T-cell (primary cell): ENCODE data around the gene ENOX1. TPM values are rescaled to one million over a fixed set of nuclear protein-coding genes. Genes with fewer than 3 reads are reported as not detected.

ENCODE experiments used
- ATAC-seq, 4 experiments: fragments of 200-7000 bp in 3 of 4; fragments of 150-1000 bp in 1 of 4; cut with Tn5 transposase; replicated peaks in 1 of 4; 1 replicate in 3 of 4; 2 replicates in 1 of 4; pipeline ENCODE4 v1.10.0; 2021; ENCODE audit warnings: moderate library complexity in 3 of 4, mild to moderate bottlenecking in 2 of 4, moderate number of reproducible peaks in 1 of 4
- CTCF ChIA-PET, 2 donors: fragments of 300-600 bp; sonication (Branson Sonifier 250); formaldehyde crosslinking; loops; one replicate each; lab custom pipeline; 2022; ENCODE audit warnings: antibody characterized with exemption in 2 of 2; lab: Charles Lee
- POLR2A ChIA-PET, 2 donors: fragments of 300-600 bp; sonication (Branson Sonifier 250); formaldehyde crosslinking; loops; one replicate each; lab custom pipeline; 2022; ENCODE audit warnings: antibody characterized with exemption in 2 of 2; lab: Charles Lee
- DNase-seq, 35 experiments: peaks; one replicate each; pipeline versions ENCODE4 v3.0.0 to v3.0.0-alpha.2; 2013 to 2023
- H3K27ac ChIP-seq: one replicate; pipeline ENCODE4 v1.5.1; 2013; ENCODE audit warnings: low read length
- H3K27me3 ChIP-seq, 2 experiments: replicated peaks in 1 of 2; 1 replicate in 1 of 2; 2 replicates in 1 of 2; pipeline versions ENCODE4 v1.6.1 to v1.7.0; 2013; ENCODE audit warnings: low read length in 1 of 2, mixed read lengths in 1 of 2; ENCODE audit not compliant: control insufficient read depth in 2 of 2, insufficient read depth in 2 of 2; ENCODE audit errors: extremely low read depth in 1 of 2
- H3K36me3 ChIP-seq, 2 donors: 1 replicate in 1 of 2; 2 replicates in 1 of 2; pipeline versions ENCODE4 v1.6.1 to v1.7.0; 2013; ENCODE audit warnings: low read length in 1 of 2; ENCODE audit not compliant: control insufficient read depth in 2 of 2, insufficient read depth in 1 of 2; ENCODE audit errors: extremely low read depth in 1 of 2
- H3K4me1 ChIP-seq, 2 experiments: 1 replicate in 1 of 2; 2 replicates in 1 of 2; pipeline versions ENCODE4 v1.6.1 to v1.7.0; 2013; ENCODE audit warnings: low read length in 2 of 2, mixed read lengths in 1 of 2; ENCODE audit not compliant: insufficient read depth in 2 of 2, control insufficient read depth in 1 of 2; ENCODE audit errors: extremely low read depth in 1 of 2
- H3K4me3 ChIP-seq, 2 donors: 1 replicate in 1 of 2; 2 replicates in 1 of 2; pipeline versions ENCODE4 v1.5.1 to v1.7.0; 2013; ENCODE audit warnings: mild to moderate bottlenecking in 2 of 2, low read length in 1 of 2, moderate library complexity in 1 of 2; ENCODE audit not compliant: control insufficient read depth in 1 of 2; ENCODE audit errors: extremely low read depth in 1 of 2
- H3K9me3 ChIP-seq: 2 replicates; pipeline ENCODE4 v1.7.0; 2013
- H3K27ac Mint-ChIP-seq, 2 donors: one replicate each; pipeline ENCODE4 v1.8.0; 2020 to 2021; ENCODE audit warnings: mild to moderate bottlenecking in 2 of 2, mixed read lengths in 2 of 2
- H3K27me3 Mint-ChIP-seq, 2 donors: one replicate each; pipeline ENCODE4 v1.8.0; 2021 to 2022; ENCODE audit warnings: mixed read lengths in 2 of 2
- H3K36me3 Mint-ChIP-seq: one replicate; pipeline ENCODE4 v1.8.0; 2021; ENCODE audit warnings: mixed read lengths
- H3K4me1 Mint-ChIP-seq, 3 donors: one replicate each; pipeline ENCODE4 v1.8.0; 2020 to 2022; ENCODE audit warnings: mixed read lengths in 3 of 3, mild to moderate bottlenecking in 1 of 3
- H3K4me3 Mint-ChIP-seq, 3 donors: one replicate each; pipeline ENCODE4 v1.8.0; 2020 to 2022; ENCODE audit warnings: mild to moderate bottlenecking in 3 of 3, mixed read lengths in 3 of 3, moderate library complexity in 3 of 3
- H3K9me3 Mint-ChIP-seq, 3 donors: one replicate each; pipeline ENCODE4 v1.8.0; 2020 to 2022; ENCODE audit warnings: mixed read lengths in 3 of 3
- WGBS: methylation state at CpG from one replicate; pipeline ENCODE4 v1.1.5; 2013; ENCODE audit warnings: missing lambda C conversion rate; ENCODE audit not compliant: insufficient coverage; 5-methylcytosine and 5-hydroxymethylcytosine counted together
- total RNA-seq, 35 experiments: library from RNA in 6 of 35; stranded (reverse) in 6 of 35; fragments of 120-200 nt in 1 of 35; gene quantifications; one replicate each; pipeline versions ENCODE4 v1.2.1 to v1.2.4 and lab custom pipeline; 2013 to 2026

The ENOX1 gene
- total RNA-seq, 5 donors from 2014 or later (not counting 1 experiment from before 2014, with no cell fraction given): 0.10 TPM; not detected in 4

DNA sequence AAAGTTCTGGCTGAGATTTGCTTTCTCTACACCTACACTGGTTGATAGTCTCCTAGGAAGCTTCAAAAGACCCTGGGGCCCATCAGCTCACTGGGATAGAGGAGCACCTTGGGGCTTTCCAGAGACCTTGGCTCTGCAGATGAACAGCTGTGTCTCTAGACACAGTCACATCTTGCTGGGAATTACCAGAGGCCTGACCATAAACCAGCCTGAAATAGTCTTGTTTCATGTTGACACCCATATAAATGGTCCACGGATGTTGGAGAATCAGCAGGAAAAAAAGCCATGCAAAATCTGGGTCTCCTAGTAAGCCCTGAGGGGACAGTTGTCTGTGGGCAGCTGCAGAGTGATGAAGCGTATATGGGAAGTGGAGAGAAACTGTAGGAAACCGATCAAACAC is 555.8 kb downstream of the ENOX1 start:
- DNase-seq (no peak), ATAC-seq (no peak)
- CTCF ChIA-PET: no interaction called here
- H3K27me3 Mint-ChIP-seq: peaks cover 0 to 6% of the 10 kb centered on the region in 2 donors
- Histone ChIP-seq H3K27ac (no peak overlapping the region), H3K4me1 (no peaks in the 10 kb centered on the region), H3K9me3 (no peaks in the 10 kb centered on the region), H3K36me3 (no peaks in the 10 kb centered on the region), H3K27me3 (peaks cover 0 to 3% of the 10 kb centered on the region in 2 experiments), H3K4me3 (no peak overlapping the region)
- H3K27ac Mint-ChIP-seq: no peak overlapping the region
- no peak overlapping the region for H3K4me3 Mint-ChIP-seq
- H3K9me3 Mint-ChIP-seq: no peaks in the 10 kb centered on the region
- POLR2A ChIA-PET: no interaction called here
- H3K36me3 Mint-ChIP-seq: no peaks in the 10 kb centered on the region
- 14% methylated on average over 1 of the region's 3 CpGs for WGBS
- H3K4me1 Mint-ChIP-seq: no peaks in the 10 kb centered on the region

DNA sequence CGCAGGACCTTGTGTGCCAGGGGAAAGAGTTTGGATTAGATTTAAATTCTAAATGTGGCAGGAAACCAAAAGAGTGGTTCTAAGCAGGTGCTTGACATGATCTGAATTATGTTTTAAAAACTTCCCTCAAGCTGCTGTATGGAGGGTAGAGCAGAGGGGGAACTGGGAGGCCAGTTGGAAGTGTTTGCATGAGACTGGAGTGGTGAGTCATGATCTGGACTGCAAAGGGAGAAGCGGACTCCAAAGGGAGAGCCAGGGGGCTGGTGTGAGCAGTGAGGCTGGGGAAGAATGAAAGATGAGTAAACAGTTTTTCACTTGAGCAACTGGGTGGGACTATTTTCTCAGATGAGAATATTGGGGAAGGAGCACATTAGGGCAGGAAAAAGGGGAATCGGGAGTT is 557.3 kb downstream of the ENOX1 start:
- Histone ChIP-seq H3K4me3 (no peak overlapping the region), H3K4me1 (no peaks in the 10 kb centered on the region), H3K9me3 (no peaks in the 10 kb centered on the region), H3K27ac (no peak overlapping the region), H3K36me3 (no peaks in the 10 kb centered on the region), H3K27me3 (peaks cover 0 to 3% of the 10 kb centered on the region in 2 experiments)
- Mint-ChIP-seq H3K9me3 (no peaks in the 10 kb centered on the region), H3K27ac (no peak overlapping the region), H3K4me3 (no peak overlapping the region), H3K4me1 (no peaks in the 10 kb centered on the region), H3K27me3 (peaks cover 0 to 12% of the 10 kb centered on the region in 2 donors), H3K36me3 (no peaks in the 10 kb centered on the region)
- ChIA-PET CTCF (no interaction called here), POLR2A (no interaction called here)
- DNase-seq (no peak), ATAC-seq (no peak)
- WGBS: 66% methylated on average over 3 of the region's 3 CpGs

DNA sequence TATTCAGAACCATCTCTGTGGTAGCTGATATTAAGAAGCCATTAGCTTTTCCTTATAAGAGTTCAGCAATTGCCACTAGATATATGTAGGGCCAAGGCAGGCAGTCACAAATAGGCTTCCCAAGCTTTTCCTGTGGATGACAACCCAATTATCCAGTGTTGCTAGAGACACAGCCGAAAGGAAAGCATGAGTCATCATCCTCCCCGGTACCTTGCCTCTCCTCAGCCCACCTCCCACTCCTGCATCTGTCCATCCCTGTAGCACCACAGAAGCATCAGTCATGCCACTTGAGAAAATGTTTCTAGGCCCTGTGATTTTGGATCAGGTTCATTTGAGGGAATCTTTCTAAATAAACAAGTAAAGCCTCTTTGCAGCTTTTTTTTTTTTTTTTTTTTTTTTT is 559.1 kb downstream of the ENOX1 start:
- Mint-ChIP-seq H3K4me3 (no peak overlapping the region), H3K27ac (no peak overlapping the region), H3K27me3 (peaks cover 2 to 21% of the 10 kb centered on the region in 2 donors), H3K9me3 (no peaks in the 10 kb centered on the region), H3K4me1 (no peaks in the 10 kb centered on the region), H3K36me3 (no peaks in the 10 kb centered on the region)
- Histone ChIP-seq H3K27me3 (peaks cover 0 to 3% of the 10 kb centered on the region in 2 experiments), H3K4me3 (no peak overlapping the region), H3K9me3 (no peaks in the 10 kb centered on the region), H3K27ac (no peak overlapping the region), H3K36me3 (no peaks in the 10 kb centered on the region), H3K4me1 (no peaks in the 10 kb centered on the region)
- DNase-seq (no peak), ATAC-seq (no peak)
- ChIA-PET CTCF (interaction anchor here in 1 of 2 donors (0.5 kb wide), 1 partner anchor 32 kb away, joined by 3 read pairs; no protein-coding TSS in a partner anchor), POLR2A (no interaction called here)
- WGBS: no CpG with 5 or more reads among the region's 2 CpGs

DNA sequence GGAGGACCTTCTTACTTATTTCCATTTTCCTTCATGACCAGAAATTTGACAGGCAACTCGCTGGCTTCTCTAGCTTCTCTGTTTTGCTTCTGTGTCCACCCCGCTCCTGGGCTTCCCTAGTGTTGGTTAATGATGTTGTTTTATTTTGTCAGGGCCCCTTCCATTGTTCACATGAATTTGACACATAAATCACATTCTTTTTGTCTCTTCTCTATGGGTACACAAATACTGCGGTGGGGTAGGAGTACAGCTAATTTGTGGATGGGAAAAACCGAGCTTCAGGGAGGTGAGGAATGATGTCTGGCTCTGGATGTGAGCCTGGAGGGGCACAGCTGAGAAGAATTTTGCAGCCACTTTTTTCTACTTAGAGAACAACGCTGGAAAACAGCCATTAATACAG is 563.6 kb downstream of the ENOX1 start:
- Histone ChIP-seq H3K36me3 (no peaks in the 10 kb centered on the region), H3K27me3 (peaks cover 0 to 8% of the 10 kb centered on the region in 2 experiments), H3K27ac (no peak overlapping the region), H3K4me3 (no peak overlapping the region), H3K9me3 (no peaks in the 10 kb centered on the region), H3K4me1 (no peaks in the 10 kb centered on the region)
- DNase-seq (no peak), ATAC-seq (no peak)
- no CpG with 5 or more reads among the region's 5 CpGs for WGBS
- Mint-ChIP-seq H3K27ac (no peak overlapping the region), H3K27me3 (peaks cover 2 to 23% of the 10 kb centered on the region in 2 donors), H3K36me3 (no peaks in the 10 kb centered on the region), H3K9me3 (no peaks in the 10 kb centered on the region), H3K4me3 (no peak overlapping the region), H3K4me1 (no peaks in the 10 kb centered on the region)
- ChIA-PET POLR2A (no interaction called here), CTCF (no interaction called here)

DNA sequence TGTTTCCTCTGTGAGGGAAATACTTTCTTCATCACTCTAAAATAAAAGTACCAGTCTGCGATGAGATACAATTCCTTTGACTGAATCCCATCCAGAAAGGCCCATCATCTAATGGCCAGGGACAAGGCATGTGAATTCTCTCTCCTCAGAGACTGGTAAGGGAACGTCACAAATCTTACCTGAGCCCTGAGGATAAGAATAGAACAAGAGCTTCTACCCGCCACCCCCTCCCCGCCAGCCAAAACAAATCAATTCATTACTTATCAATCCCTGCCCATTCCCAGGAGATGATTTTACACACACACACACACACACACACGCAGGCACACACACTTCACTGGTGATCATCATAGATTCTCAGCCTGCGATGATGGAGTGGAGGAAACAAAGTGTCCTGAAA is 564.7 kb downstream of the ENOX1 start:
- H3K27ac ChIP-seq: no peak overlapping the region
- peaks cover 2 to 23% of the 10 kb centered on the region in 2 donors for H3K27me3 Mint-ChIP-seq
- CTCF ChIA-PET: no interaction called here
- H3K27me3 ChIP-seq: peaks cover 0 to 9% of the 10 kb centered on the region in 2 experiments
- no peak for ATAC-seq
- DNase-seq: no peak
- H3K4me3 ChIP-seq: no peak overlapping the region
- H3K9me3 Mint-ChIP-seq: no peaks in the 10 kb centered on the region
- no peaks in the 10 kb centered on the region for H3K4me1 Mint-ChIP-seq
- H3K36me3 Mint-ChIP-seq: no peaks in the 10 kb centered on the region
- WGBS: 92% methylated on average over 2 of the region's 6 CpGs
- POLR2A ChIA-PET: interaction anchor here in 1 of 2 donors (0.9 kb wide), 1 partner anchor 52 kb away, joined by 3 read pairs; no protein-coding TSS in a partner anchor
- H3K9me3 ChIP-seq: no peaks in the 10 kb centered on the region
- no peaks in the 10 kb centered on the region for H3K4me1 ChIP-seq
- no peak overlapping the region for H3K4me3 Mint-ChIP-seq
- no peak overlapping the region for H3K27ac Mint-ChIP-seq
- H3K36me3 ChIP-seq: no peaks in the 10 kb centered on the region

DNA sequence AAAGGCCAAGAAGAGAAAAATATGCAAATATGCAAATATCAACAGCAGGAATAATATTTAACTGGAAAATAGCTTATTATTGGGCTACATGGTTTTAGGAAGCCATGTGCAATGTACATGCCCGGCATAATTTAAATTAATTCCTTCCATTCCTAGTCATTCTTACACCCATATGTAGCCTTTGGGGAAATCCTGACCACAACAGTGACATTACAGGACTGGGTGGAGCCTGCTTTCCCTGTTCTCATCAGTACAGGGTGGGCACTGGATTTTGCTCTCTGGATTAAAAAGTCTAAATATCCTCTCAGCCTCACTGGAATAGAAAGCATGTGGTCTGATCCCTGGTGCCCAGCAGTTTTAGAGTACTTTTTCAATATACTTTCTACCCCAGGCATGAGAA is 565.2 kb downstream of the ENOX1 start:
- H3K4me1 ChIP-seq: no peaks in the 10 kb centered on the region
- no peaks in the 10 kb centered on the region for H3K36me3 ChIP-seq
- H3K9me3 ChIP-seq: no peaks in the 10 kb centered on the region
- no peaks in the 10 kb centered on the region for H3K36me3 Mint-ChIP-seq
- ChIA-PET POLR2A (no interaction called here), CTCF (no interaction called here)
- no peak overlapping the region for H3K27ac ChIP-seq
- peaks cover 0 to 10% of the 10 kb centered on the region in 2 experiments for H3K27me3 ChIP-seq
- no CpG with 5 or more reads among the region's 1 CpG for WGBS
- DNase-seq: no peak
- no peak overlapping the region for H3K4me3 Mint-ChIP-seq
- no peak overlapping the region for H3K27ac Mint-ChIP-seq
- no peaks in the 10 kb centered on the region for H3K4me1 Mint-ChIP-seq
- no peak for ATAC-seq
- peaks cover 2 to 23% of the 10 kb centered on the region in 2 donors for H3K27me3 Mint-ChIP-seq
- no peaks in the 10 kb centered on the region for H3K9me3 Mint-ChIP-seq
- H3K4me3 ChIP-seq: no peak overlapping the region
